HepG2 (cell line): ENCODE data around the gene TSR1. TPM values are rescaled to one million over a fixed set of nuclear protein-coding genes. Genes with fewer than 3 reads are reported as not detected.
A peak's percentile ranks its signal among the peaks of the same experiment; 100 is the strongest.

ENCODE experiments used
- ARID5B ChIP-seq: IDR thresholded peaks from 2 replicates; pipeline ENCODE4 v1.4.0; 2020; ENCODE audit warnings: mild to moderate bottlenecking, missing genetic modification reagents
- ATF1 ChIP-seq: IDR thresholded peaks from 2 replicates; pipeline ENCODE4 v1.6.1; 2016; ENCODE audit warnings: mild to moderate bottlenecking, control low read depth
- CEBPG ChIP-seq: IDR thresholded peaks from 2 replicates; pipeline ENCODE4 v1.6.1; 2016
- FOXA1 ChIP-seq, 2 experiments: fragments of 450-650 bp in 1 of 2; sonication (generic) in 1 of 2; formaldehyde crosslinking in 1 of 2; IDR thresholded peaks; 2 replicates each; pipeline versions ENCODE4 v1.4.0 to v1.6.1; 2016 to 2020; ENCODE audit warnings: missing genetic modification reagents in 1 of 2
- FOXJ3 ChIP-seq: sonication (generic); formaldehyde crosslinking; IDR thresholded peaks from 2 replicates; pipeline ENCODE4 v1.4.0; 2020; ENCODE audit warnings: missing genetic modification reagents, mild to moderate bottlenecking, borderline replicate concordance
- GATAD2A ChIP-seq: IDR thresholded peaks from 2 replicates; pipeline ENCODE4 v1.6.1; 2016
- HOXA5 ChIP-seq: sonication (generic); formaldehyde crosslinking; IDR thresholded peaks from 2 replicates; pipeline ENCODE4 v1.4.0; 2020; ENCODE audit warnings: missing genetic modification reagents
- IKZF5 ChIP-seq: IDR thresholded peaks from 2 replicates; pipeline ENCODE4 v1.6.1; 2018; ENCODE audit warnings: missing genetic modification reagents, mild to moderate bottlenecking, missing compliant biosample characterization
- KDM2A ChIP-seq: sonication (generic); formaldehyde crosslinking; IDR thresholded peaks from 2 replicates; pipeline ENCODE4 v1.4.0; 2020; ENCODE audit warnings: low read depth, missing genetic modification reagents, borderline replicate concordance
- NFKB2 ChIP-seq: sonication (generic); formaldehyde crosslinking; IDR thresholded peaks from 2 replicates; pipeline ENCODE4 v1.4.0; 2020; ENCODE audit warnings: missing genetic modification reagents, borderline replicate concordance
- REXO4 ChIP-seq: sonication (generic); formaldehyde crosslinking; IDR thresholded peaks from 2 replicates; pipeline ENCODE4 v1.8.0; 2022; ENCODE audit warnings: missing genetic modification reagents, mild to moderate bottlenecking, borderline replicate concordance
- SMAD3 ChIP-seq: sonication (generic); formaldehyde crosslinking; IDR thresholded peaks from 2 replicates; pipeline ENCODE4 v1.4.0; 2020; ENCODE audit warnings: missing genetic modification reagents
- THAP11 ChIP-seq: IDR thresholded peaks from 2 replicates; pipeline ENCODE4 v1.6.1; 2016; ENCODE audit warnings: missing biosample characterization, missing genetic modification reagents
- THAP8 ChIP-seq: sonication (generic); formaldehyde crosslinking; IDR thresholded peaks from 2 replicates; pipeline ENCODE4 v1.5.1; 2020; ENCODE audit warnings: missing genetic modification reagents, mild to moderate bottlenecking, borderline replicate concordance
- ZBTB37 ChIP-seq: sonication (generic); formaldehyde crosslinking; IDR thresholded peaks from 2 replicates; pipeline ENCODE4 v1.4.0; 2020; ENCODE audit warnings: mild to moderate bottlenecking, missing genetic modification reagents
- ZNF281 ChIP-seq: sonication (generic); formaldehyde crosslinking; IDR thresholded peaks from 2 replicates; pipeline ENCODE4 v1.4.0; 2020; ENCODE audit warnings: missing genetic modification reagents, borderline replicate concordance
- ZNF549 ChIP-seq: sonication (generic); formaldehyde crosslinking; IDR thresholded peaks from 2 replicates; pipeline ENCODE4 v1.5.0; 2020; ENCODE audit warnings: missing genetic modification reagents
- ZNF879 ChIP-seq: sonication (generic); formaldehyde crosslinking; IDR thresholded peaks from 2 replicates; pipeline ENCODE4 v1.8.1; 2023; ENCODE audit warnings: missing genetic modification reagents
- ZSCAN29 ChIP-seq: sonication (generic); formaldehyde crosslinking; conservative IDR thresholded peaks from 2 replicates; pipeline ENCODE4 v1.4.0; 2020; ENCODE audit warnings: mild to moderate bottlenecking, missing genetic modification reagents
- polyA plus RNA-seq, 8 experiments: library from polyadenylated mRNA; depleted of rRNA in 3 of 8; stranded (reverse) in 7 of 8; unstranded in 1 of 8; fragments of >200 nt; fragmentation: Illumina TruSeq in 4 of 8; extraction: Trizol in 4 of 8; gene quantifications; 2 replicates each; pipeline versions ENCODE4 v1.2.1 to v1.2.3, GENCODE V29; 2011 to 2016; ENCODE audit warnings: low read depth in 4 of 8, missing spikeins in 1 of 8, mixed read lengths in 1 of 8; ENCODE audit not compliant: insufficient read depth in 1 of 8
- total RNA-seq, 5 experiments: library from RNA; depleted of rRNA; stranded (reverse); fragments of >200 nt; fragmentation: Illumina TruSeq; extraction: Trizol; gene quantifications; 2 replicates each; pipeline ENCODE4 v1.2.3, GENCODE V29; 2016; ENCODE audit warnings: low read depth in 1 of 5

TSR1 gene
- total and polyA plus RNA-seq, 2 of the 13 experiments (the other 11 are each of a cell fraction or from before 2014, with no cell fraction given), result 7.1 to 65.8 TPM

GRCh38 chr17:2347805-2348685, 11.8 kb upstream of the TSR1 start (continued):
- TF ChIP-seq ZNF281 (CRISPR knock-in tag) (peak; percentile 85), ARID5B (CRISPR knock-in tag) (peak; percentile 43), THAP11 (CRISPR knock-in tag) (peak; percentile 34; the same call in 1 of the 2 replicates), ATF1 (no peak), REXO4 (CRISPR knock-in tag) (no peak), ZNF549 (CRISPR knock-in tag) (no peak), CEBPG (CRISPR knock-in tag) (peak; percentile 79), FOXA1 (IDR thresholded peaks at IDR 0.05) (no peak), FOXA1 (CRISPR knock-in tag; IDR thresholded peaks at IDR 0.05) (peak; percentile 88), SMAD3 (CRISPR knock-in tag) (0 out of 2 replicates have a peak, but pooled peaks have one; percentile 33), IKZF5 (CRISPR knock-in tag) (peak; percentile 39; the same call in 1 of the 2 replicates), KDM2A (CRISPR knock-in tag) (peak; percentile 21; the same call in 1 of the 2 replicates), ZSCAN29 (CRISPR knock-in tag) (no peak), NFKB2 (CRISPR knock-in tag) (no peak), FOXJ3 (CRISPR knock-in tag) (0 out of 2 replicates have a peak, but pooled peaks have one; percentile 40), ZNF879 (no peak), ZBTB37 (0 out of 2 replicates have a peak, but pooled peaks have one; percentile 48), GATAD2A (0 out of 2 replicates have a peak, but pooled peaks have one; percentile 43), HOXA5 (CRISPR knock-in tag) (no peak), THAP8 (CRISPR knock-in tag) (no peak)
